Right atrium auricular region (tissue), 2 donors: ENCODE results near the gene AFF1. TPM values are rescaled to one million over a fixed set of nuclear protein-coding genes. Genes with fewer than 3 reads are reported as not detected.
A peak's percentile ranks its signal among the peaks of the same experiment; 100 is the strongest.

Experiments used
- DNase-seq: peaks from one replicate; pipeline ENCODE4 v3.0.0-alpha.2; 2019; ENCODE audit warnings: low spot score
- H3K27ac ChIP-seq, 2 donors: fragments of 200-600 bp; sonication (generic); 1 replicate in 1 of 2; 2 replicates in 1 of 2; pipeline ENCODE4 v1.5.1; 2016 to 2019
- H3K27me3 ChIP-seq, 2 donors: fragments of 200-600 bp; sonication (generic); one replicate each; pipeline versions ENCODE4 v1.5.1 to v1.6.0; 2017 to 2019
- H3K36me3 ChIP-seq: fragments of 200-600 bp; sonication (generic); one replicate; pipeline ENCODE4 v1.5.1; 2016
- H3K4me1 ChIP-seq, 2 donors: fragments of 200-600 bp; sonication (generic); one replicate each; pipeline versions ENCODE4 v1.5.1 to v1.6.0; 2017 to 2019
- H3K4me3 ChIP-seq, 2 donors: fragments of 200-600 bp; sonication (generic); 1 replicate in 1 of 2; 2 replicates in 1 of 2; pipeline ENCODE4 v1.5.1; 2017 to 2019; ENCODE audit warnings: mild to moderate bottlenecking in 1 of 2, moderate library complexity in 1 of 2
- H3K9me3 ChIP-seq, 2 donors: fragments of 200-600 bp; sonication (generic); one replicate each; pipeline ENCODE4 v1.5.1; 2019
- CTCF ChIP-seq, 2 donors: fragments of 200-600 bp; sonication (generic); IDR thresholded peaks; one replicate each; pipeline ENCODE4 v1.5.1; 2019; ENCODE audit warnings: antibody characterized with exemption in 2 of 2
- total RNA-seq, 2 donors: library from RNA; depleted of rRNA; stranded (reverse); fragments of >200 nt; gene quantifications; one replicate each; pipeline ENCODE4 v1.1.0, GENCODE V29; 2016

AFF1 gene
- total RNA-seq, 2 donors from 2014 or later, result 59.2 to 73.5 TPM

- H3K9me3 ChIP-seq, result no peaks in the 10 kb centered on the region
- H3K36me3 ChIP-seq, result no peaks in the 10 kb centered on the region
- no peak overlapping the region for H3K4me3 ChIP-seq
- H3K4me1 ChIP-seq, result peaks cover 0 to 32% of the 10 kb centered on the region in 2 donors
- DNase-seq, result no peak
- H3K27ac ChIP-seq, result no peak overlapping the region
- H3K27me3 ChIP-seq, result no peaks in the 10 kb centered on the region
- no peak for TF ChIP-seq CTCF (IDR thresholded peaks at IDR 0.05)
These were observed 22.4 kb downstream of the AFF1 start for GRCh38 chr4:86957215-86957614.

- H3K36me3 ChIP-seq, result no peaks in the 10 kb centered on the region
- H3K4me3 ChIP-seq, result no peak overlapping the region
- no peaks in the 10 kb centered on the region for H3K27me3 ChIP-seq
- TF ChIP-seq CTCF (IDR thresholded peaks at IDR 0.05), result no peak
- no peaks in the 10 kb centered on the region for H3K9me3 ChIP-seq
- H3K4me1 ChIP-seq, result peaks cover 0 to 32% of the 10 kb centered on the region in 2 donors
- H3K27ac ChIP-seq, result peak overlapping the region; percentile 44 to 69
- no peak for DNase-seq
These were observed 25.0 kb downstream of the AFF1 start for GRCh38 chr4:86959588-86960500.

DNA sequence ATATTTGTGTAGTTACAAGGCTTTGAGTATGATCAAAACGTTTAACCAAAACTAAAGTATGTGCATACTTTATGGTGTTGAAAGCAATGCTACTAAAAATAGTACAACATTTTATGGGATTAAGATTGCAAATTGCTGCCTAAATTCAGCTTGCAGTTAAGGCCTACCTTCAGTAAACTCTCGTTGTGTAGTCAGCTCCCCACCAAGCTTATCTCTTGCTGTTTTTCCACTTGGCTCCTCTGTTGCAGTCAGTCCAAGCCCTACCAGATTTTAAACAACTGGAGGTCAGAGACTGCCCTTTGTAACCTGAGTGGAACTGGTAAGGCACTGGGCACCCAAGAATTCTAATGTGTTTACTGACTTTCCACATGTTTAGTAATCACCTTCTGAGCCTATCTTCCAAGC lies 25.7 kb downstream of the AFF1 start:
- no peak overlapping the region for H3K4me3 ChIP-seq
- H3K36me3 ChIP-seq, result no peaks in the 10 kb centered on the region
- no peak for TF ChIP-seq CTCF (IDR thresholded peaks at IDR 0.05)
- no peaks in the 10 kb centered on the region for H3K27me3 ChIP-seq
- H3K4me1 ChIP-seq, result peaks cover 0 to 32% of the 10 kb centered on the region in 2 donors
- no peaks in the 10 kb centered on the region for H3K9me3 ChIP-seq
- H3K27ac ChIP-seq, result peak overlapping the region; percentile 44 to 69
- no peak for DNase-seq

- DNase-seq, result no peak
- no peak for TF ChIP-seq CTCF (IDR thresholded peaks at IDR 0.05)
- peaks cover 0 to 32% of the 10 kb centered on the region in 2 donors for H3K4me1 ChIP-seq
- no peak overlapping the region for H3K4me3 ChIP-seq
- H3K36me3 ChIP-seq, result no peaks in the 10 kb centered on the region
- no peaks in the 10 kb centered on the region for H3K9me3 ChIP-seq
- H3K27ac ChIP-seq, result peak overlapping the region; percentile 44 to 69
- H3K27me3 ChIP-seq, result no peaks in the 10 kb centered on the region
These were observed 26.3 kb downstream of the AFF1 start for GRCh38 chr4:86961116-86961515.

GRCh38 chr4:86961605-86962295 lies 26.9 kb downstream of the AFF1 start:
- H3K4me3 ChIP-seq, result no peak overlapping the region
- H3K36me3 ChIP-seq, result no peaks in the 10 kb centered on the region
- no peaks in the 10 kb centered on the region for H3K27me3 ChIP-seq
- peaks cover 0 to 32% of the 10 kb centered on the region in 2 donors for H3K4me1 ChIP-seq
- TF ChIP-seq CTCF (IDR thresholded peaks at IDR 0.05), result no peak
- no peak for DNase-seq
- H3K9me3 ChIP-seq, result no peaks in the 10 kb centered on the region
- H3K27ac ChIP-seq, result peak overlapping the region; percentile 42 to 69
